ENCODE measurements around the gene POLR3E.

GRCh38 chr16:22326771-22327445 is 29.7 kb downstream of the POLR3E start:
- TF ChIP-seq CTCF (IDR thresholded peaks at IDR 0.05) (no peak), EP300 (IDR thresholded peaks at IDR 0.05; ENCODE audit: low read depth) (no peak)

Data from transverse colon (tissue), 3 donors.